Measurements from ENCODE around the gene NLRP1. TPM values are rescaled to one million over a fixed set of nuclear protein-coding genes. Genes with fewer than 3 reads are reported as not detected.

Gene NLRP1
- total and polyA plus RNA-seq, 9 of the 15 experiments (the other 6 are each of a cell fraction or from before 2014, with no cell fraction given) = 4.0 to 69.4 (median 27.7) TPM

DNA sequence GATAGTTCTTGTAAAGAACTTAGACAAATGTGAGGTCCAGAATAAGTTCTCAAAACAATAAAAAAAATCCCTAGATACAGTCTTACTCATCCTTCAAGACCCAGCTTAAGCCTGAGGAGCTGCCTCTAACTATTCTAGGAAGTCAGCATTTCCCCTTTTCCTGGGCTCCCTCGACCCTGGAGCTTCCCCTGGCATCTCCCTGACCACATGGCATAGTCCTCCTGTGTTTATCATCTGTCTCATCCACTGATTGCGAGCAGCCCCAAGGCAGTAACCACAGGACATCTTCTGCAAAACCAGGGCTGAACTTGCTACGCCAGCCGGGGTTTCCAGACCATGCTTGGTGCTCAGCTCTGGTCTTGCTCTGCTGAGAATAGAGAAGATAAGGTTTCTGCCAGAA is 36.7 kb upstream of the NLRP1 start:
- ChIA-PET CTCF (ENCODE audit: low intra/inter-chr PET ratio) (no interaction called here), POLR2A (interaction anchor here (6.3 kb wide), 1 partner anchor 9 kb away, joined by 33 read pairs; no protein-coding TSS in a partner anchor)
- intact Hi-C loops (cut with micrococcal nuclease) = no loop called here
- peaks cover 12% of the 10 kb centered on the region; the same call in 1 of the 2 replicates for H4K20me1 ChIP-seq (replicated peaks; ENCODE audit: control insufficient read depth, insufficient read depth, low read length)
- no peak for FAIRE-seq
- H3K79me2 ChIP-seq (ENCODE audit: control insufficient read depth, insufficient read depth, low read length) = peaks cover 38% of the 10 kb centered on the region
- H3K4me2 ChIP-seq (ENCODE audit: insufficient read depth, low read length) = no peak overlapping the region
- peaks cover 23% of the 10 kb centered on the region for H3K36me3 ChIP-seq (ENCODE audit: control insufficient read depth, insufficient read depth, low read length)
- no peaks in the 10 kb centered on the region for H3K9me3 ChIP-seq (replicated peaks; ENCODE audit: control insufficient read depth, insufficient read depth, low read depth, low read length)
- H3K27ac ChIP-seq (ENCODE audit: extremely low read depth, low read depth, low read length) = no peak overlapping the region
- no peaks in the 10 kb centered on the region for H3K9me1 ChIP-seq (ENCODE audit: control insufficient read depth, insufficient read depth, low read length)
- no peak overlapping the region for H3K9ac ChIP-seq (ENCODE audit: insufficient read depth in 1 of 2, low read depth in 2 of 2, low read length in 2 of 2)
- peaks cover 3 to 10% of the 10 kb centered on the region in 2 experiments; a peak in 3 of 5 replicates for H3K4me1 ChIP-seq (replicated peaks in 1 of 2; ENCODE audit: control insufficient read depth in 2 of 2, insufficient read depth in 2 of 2, low read length in 2 of 2)
- no peak for ATAC-seq
- in situ Hi-C loops (cut with MboI) = no loop called here
- no peak overlapping the region for H2AFZ ChIP-seq (ENCODE audit: low read depth, low read length)
- no peak for DNase-seq (ENCODE audit: extremely low read depth in 1 of 4, low spot score in 3 of 4)
- H3K4me3 ChIP-seq = no peak overlapping the region
- WGBS (ENCODE audit: insufficient coverage, low coverage, missing lambda C conversion rate) = 38% methylated on average over 4 of the region's 4 CpGs
- BruUV-seq (replicated peaks) = no TSS peak
- no peaks in the 10 kb centered on the region; a peak in 1 of 5 replicates for H3K27me3 ChIP-seq (ENCODE audit: control insufficient read depth in 2 of 2, insufficient read depth in 2 of 2, low read length in 2 of 2)
- no peak for TF ChIP-seq CREB1 (IDR thresholded peaks at IDR 0.05)
- TF ChIP-seq CREB1 (CRISPR knock-in tag; IDR thresholded peaks at IDR 0.05) = no peak
- TF ChIP-seq, protein P1, sequence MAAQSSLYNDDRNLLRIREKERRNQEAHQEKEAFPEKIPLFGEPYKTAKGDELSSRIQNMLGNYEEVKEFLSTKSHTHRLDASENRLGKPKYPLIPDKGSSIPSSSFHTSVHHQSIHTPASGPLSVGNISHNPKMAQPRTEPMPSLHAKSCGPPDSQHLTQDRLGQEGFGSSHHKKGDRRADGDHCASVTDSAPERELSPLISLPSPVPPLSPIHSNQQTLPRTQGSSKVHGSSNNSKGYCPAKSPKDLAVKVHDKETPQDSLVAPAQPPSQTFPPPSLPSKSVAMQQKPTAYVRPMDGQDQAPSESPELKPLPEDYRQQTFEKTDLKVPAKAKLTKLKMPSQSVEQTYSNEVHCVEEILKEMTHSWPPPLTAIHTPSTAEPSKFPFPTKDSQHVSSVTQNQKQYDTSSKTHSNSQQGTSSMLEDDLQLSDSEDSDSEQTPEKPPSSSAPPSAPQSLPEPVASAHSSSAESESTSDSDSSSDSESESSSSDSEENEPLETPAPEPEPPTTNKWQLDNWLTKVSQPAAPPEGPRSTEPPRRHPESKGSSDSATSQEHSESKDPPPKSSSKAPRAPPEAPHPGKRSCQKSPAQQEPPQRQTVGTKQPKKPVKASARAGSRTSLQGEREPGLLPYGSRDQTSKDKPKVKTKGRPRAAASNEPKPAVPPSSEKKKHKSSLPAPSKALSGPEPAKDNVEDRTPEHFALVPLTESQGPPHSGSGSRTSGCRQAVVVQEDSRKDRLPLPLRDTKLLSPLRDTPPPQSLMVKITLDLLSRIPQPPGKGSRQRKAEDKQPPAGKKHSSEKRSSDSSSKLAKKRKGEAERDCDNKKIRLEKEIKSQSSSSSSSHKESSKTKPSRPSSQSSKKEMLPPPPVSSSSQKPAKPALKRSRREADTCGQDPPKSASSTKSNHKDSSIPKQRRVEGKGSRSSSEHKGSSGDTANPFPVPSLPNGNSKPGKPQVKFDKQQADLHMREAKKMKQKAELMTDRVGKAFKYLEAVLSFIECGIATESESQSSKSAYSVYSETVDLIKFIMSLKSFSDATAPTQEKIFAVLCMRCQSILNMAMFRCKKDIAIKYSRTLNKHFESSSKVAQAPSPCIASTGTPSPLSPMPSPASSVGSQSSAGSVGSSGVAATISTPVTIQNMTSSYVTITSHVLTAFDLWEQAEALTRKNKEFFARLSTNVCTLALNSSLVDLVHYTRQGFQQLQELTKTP (IDR thresholded peaks at IDR 0.05; ENCODE audit: low read depth in 1 of 2, partially characterized antibody in 2 of 2) = no peak
- no peak for TF ChIP-seq CHD1 (IDR thresholded peaks at IDR 0.05; ENCODE audit: low read length)
- TF ChIP-seq L3MBTL2 (IDR thresholded peaks at IDR 0.05) = no peak
- TF ChIP-seq NCOR1 (IDR thresholded peaks at IDR 0.05) = no peak
- TF ChIP-seq HDAC8 (tag; IDR thresholded peaks at IDR 0.05) = no peak
- TF ChIP-seq ZNF239 (CRISPR knock-in tag; IDR thresholded peaks at IDR 0.05) = no peak
- no peak for TF ChIP-seq FOXA1 (IDR thresholded peaks at IDR 0.05; ENCODE audit: borderline replicate concordance)
- no peak for TF ChIP-seq ZNF165 (CRISPR knock-in tag; IDR thresholded peaks at IDR 0.05; ENCODE audit: borderline replicate concordance)
- no peak for TF ChIP-seq CTCF (IDR thresholded peaks at IDR 0.05 in 2 of 3, conservative IDR thresholded peaks at IDR 0.05 in 1 of 3; ENCODE audit: insufficient read depth in 2 of 3, low read depth in 1 of 3, low read length in 3 of 3)
- no peak for TF ChIP-seq HLTF (IDR thresholded peaks at IDR 0.05)
- no peak for TF ChIP-seq ZNF224 (CRISPR knock-in tag; IDR thresholded peaks at IDR 0.05)
- TF ChIP-seq CTBP1 (IDR thresholded peaks at IDR 0.05; ENCODE audit: borderline replicate concordance) = no peak
- no peak for TF ChIP-seq SREBF1 (IDR thresholded peaks at IDR 0.05; ENCODE audit: borderline replicate concordance, low read depth, low read length)
- no peak for TF ChIP-seq MAX (CRISPR knock-in tag; IDR thresholded peaks at IDR 0.05)
- TF ChIP-seq SMARCE1 (IDR thresholded peaks at IDR 0.05) = no peak
- TF ChIP-seq ZNF785 (CRISPR knock-in tag; IDR thresholded peaks at IDR 0.05) = no peak
- TF ChIP-seq GABPB2 (CRISPR knock-in tag; conservative IDR thresholded peaks at IDR 0.05) = no peak

Data from K562 (cell line).